Measurements from ENCODE around the gene TOR1AIP2. TPM values are rescaled to one million over a fixed set of nuclear protein-coding genes. Genes with fewer than 3 reads are reported as not detected.

The TOR1AIP2 gene
- total RNA-seq, 1 experiment from 2014 or later, result 73.9 TPM

DNA sequence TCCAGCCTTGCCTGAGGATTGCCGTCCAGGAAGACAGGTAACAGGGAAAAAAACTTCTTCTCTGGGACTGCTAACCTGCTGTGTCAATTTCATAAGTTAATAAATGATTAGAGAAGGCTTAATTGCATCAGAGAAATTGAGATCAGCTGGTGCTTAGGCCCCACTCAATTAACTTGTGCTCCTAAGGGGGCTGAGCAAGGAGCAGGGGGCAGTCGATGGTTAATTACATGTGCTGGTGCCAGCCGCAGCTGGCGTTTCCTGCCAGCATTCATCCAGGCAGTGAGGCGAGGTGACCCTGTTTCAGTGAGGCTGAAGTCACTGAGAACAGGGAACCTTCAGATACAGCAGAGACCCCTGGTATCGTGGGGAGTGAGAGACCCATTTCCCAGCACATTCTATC lies 74.5 kb downstream of the TOR1AIP2 start:
- 0 out of 4 replicates have a peak, but pooled peaks cover 0 to 3% of the 10 kb centered on the region in 2 experiments for H3K4me1 Mint-ChIP-seq
- WGBS (ENCODE audit: extremely low coverage, insufficient read length, low lambda C conversion rate), result no CpG with 5 or more reads among the region's 6 CpGs
- Histone ChIP-seq H3K9me3 (ENCODE audit: control insufficient read depth, low read depth, low read length) (no peaks in the 10 kb centered on the region), H4K5ac (ENCODE audit: insufficient read length, low read depth, low read length) (no peak overlapping the region), H2AFZ (ENCODE audit: low read length) (no peak overlapping the region), H3K56ac (ENCODE audit: insufficient read length, low read depth, low read length) (no peak overlapping the region), H3K4ac (ENCODE audit: low read depth, low read length) (no peak overlapping the region), H3K79me1 (ENCODE audit: insufficient read depth, low read depth, low read length, poor library complexity, severe bottlenecking) (no peaks in the 10 kb centered on the region), H2AK5ac (ENCODE audit: insufficient read length, low read length) (no peak overlapping the region), H4K20me1 (ENCODE audit: control insufficient read depth, insufficient read depth, insufficient read length) (no peaks in the 10 kb centered on the region), H3K4me1 (ENCODE audit: insufficient read depth, low read length) (no peaks in the 10 kb centered on the region), H4K91ac (ENCODE audit: insufficient read length, low read depth, low read length) (no peak overlapping the region), H3K79me2 (ENCODE audit: insufficient read depth, low read length) (no peaks in the 10 kb centered on the region), H2BK20ac (ENCODE audit: low read depth, low read length, poor library complexity, severe bottlenecking) (no peak overlapping the region), H3T11ph (ENCODE audit: low read length) (no peak overlapping the region), H3K27ac (ENCODE audit: insufficient read length, low read depth, low read length) (no peak overlapping the region), H2BK15ac (ENCODE audit: low read depth, low read length) (no peak overlapping the region), H2BK5ac (ENCODE audit: insufficient read length, low read length) (no peak overlapping the region), H3K4me2 (ENCODE audit: insufficient read depth, insufficient read length, low read length) (no peak overlapping the region), H4K8ac (replicated peaks; ENCODE audit: insufficient read length, low read depth, low read length) (no peak overlapping the region), H2BK120ac (ENCODE audit: low read depth, low read length, poor library complexity, severe bottlenecking) (no peak overlapping the region), H3K9ac (ENCODE audit: extremely low read depth, insufficient read length, low read length) (no peak overlapping the region), H2BK12ac (ENCODE audit: insufficient read length, low read depth, low read length) (no peak overlapping the region), H3K14ac (ENCODE audit: insufficient read depth, low read length) (no peak overlapping the region), H3K27me3 (ENCODE audit: insufficient read depth, low read length) (no peaks in the 10 kb centered on the region), H3K18ac (ENCODE audit: insufficient read length, low read depth, low read length) (no peak overlapping the region), H3K23ac (ENCODE audit: insufficient read length, low read depth, low read length) (no peak overlapping the region), H3K23me2 (ENCODE audit: insufficient read length, low read depth, low read length, poor library complexity, severe bottlenecking) (no peaks in the 10 kb centered on the region)
- H3K36me3 Mint-ChIP-seq (ENCODE audit: insufficient read depth in 1 of 3, low read depth in 3 of 3), result no peaks in the 10 kb centered on the region; a peak in 1 of 7 replicates
- H3K4me3 Mint-ChIP-seq, result no peak overlapping the region
- no peaks in the 10 kb centered on the region for H3K27me3 Mint-ChIP-seq (ENCODE audit: low read depth)
- TF ChIP-seq, protein P1, sequence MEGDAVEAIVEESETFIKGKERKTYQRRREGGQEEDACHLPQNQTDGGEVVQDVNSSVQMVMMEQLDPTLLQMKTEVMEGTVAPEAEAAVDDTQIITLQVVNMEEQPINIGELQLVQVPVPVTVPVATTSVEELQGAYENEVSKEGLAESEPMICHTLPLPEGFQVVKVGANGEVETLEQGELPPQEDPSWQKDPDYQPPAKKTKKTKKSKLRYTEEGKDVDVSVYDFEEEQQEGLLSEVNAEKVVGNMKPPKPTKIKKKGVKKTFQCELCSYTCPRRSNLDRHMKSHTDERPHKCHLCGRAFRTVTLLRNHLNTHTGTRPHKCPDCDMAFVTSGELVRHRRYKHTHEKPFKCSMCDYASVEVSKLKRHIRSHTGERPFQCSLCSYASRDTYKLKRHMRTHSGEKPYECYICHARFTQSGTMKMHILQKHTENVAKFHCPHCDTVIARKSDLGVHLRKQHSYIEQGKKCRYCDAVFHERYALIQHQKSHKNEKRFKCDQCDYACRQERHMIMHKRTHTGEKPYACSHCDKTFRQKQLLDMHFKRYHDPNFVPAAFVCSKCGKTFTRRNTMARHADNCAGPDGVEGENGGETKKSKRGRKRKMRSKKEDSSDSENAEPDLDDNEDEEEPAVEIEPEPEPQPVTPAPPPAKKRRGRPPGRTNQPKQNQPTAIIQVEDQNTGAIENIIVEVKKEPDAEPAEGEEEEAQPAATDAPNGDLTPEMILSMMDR (conservative IDR thresholded peaks at IDR 0.05), result no peak
- no peak for DNase-seq
- H3K27ac Mint-ChIP-seq, result no peak overlapping the region; a peak in 1 of 7 replicates
- H3K9me3 Mint-ChIP-seq, result no peaks in the 10 kb centered on the region; a peak in 1 of 5 replicates

Data from H9 (cell line).